ENCODE measurements around the gene TRIP12.
"Not testable (repeated sequence)": the region's sequence is repeated elsewhere in the genome, so short reads cannot be mapped to it uniquely, and the experiment has no call there.

DNA sequence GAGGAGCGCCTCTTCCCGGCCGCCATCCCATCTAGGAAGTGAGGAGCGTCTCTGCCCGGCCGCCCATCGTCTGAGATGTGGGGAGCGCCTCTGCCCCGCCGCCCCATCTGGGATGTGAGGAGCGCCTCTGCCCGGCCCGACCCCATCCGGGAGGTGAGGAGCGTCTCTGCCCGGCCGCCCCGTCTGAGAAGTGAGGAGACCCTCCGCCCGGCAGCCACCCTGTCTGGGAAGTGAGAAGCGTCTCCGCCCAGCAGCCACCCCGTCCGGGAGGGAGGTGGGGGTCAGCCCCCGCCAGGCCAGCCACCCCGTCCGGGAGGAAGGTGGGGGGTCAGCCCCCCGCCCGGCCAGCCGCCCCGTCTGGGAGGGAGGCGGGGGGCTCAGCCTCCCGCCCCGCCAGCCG, 179.1 kb downstream of the TRIP12 start:
- TF ChIP-seq, protein P1, sequence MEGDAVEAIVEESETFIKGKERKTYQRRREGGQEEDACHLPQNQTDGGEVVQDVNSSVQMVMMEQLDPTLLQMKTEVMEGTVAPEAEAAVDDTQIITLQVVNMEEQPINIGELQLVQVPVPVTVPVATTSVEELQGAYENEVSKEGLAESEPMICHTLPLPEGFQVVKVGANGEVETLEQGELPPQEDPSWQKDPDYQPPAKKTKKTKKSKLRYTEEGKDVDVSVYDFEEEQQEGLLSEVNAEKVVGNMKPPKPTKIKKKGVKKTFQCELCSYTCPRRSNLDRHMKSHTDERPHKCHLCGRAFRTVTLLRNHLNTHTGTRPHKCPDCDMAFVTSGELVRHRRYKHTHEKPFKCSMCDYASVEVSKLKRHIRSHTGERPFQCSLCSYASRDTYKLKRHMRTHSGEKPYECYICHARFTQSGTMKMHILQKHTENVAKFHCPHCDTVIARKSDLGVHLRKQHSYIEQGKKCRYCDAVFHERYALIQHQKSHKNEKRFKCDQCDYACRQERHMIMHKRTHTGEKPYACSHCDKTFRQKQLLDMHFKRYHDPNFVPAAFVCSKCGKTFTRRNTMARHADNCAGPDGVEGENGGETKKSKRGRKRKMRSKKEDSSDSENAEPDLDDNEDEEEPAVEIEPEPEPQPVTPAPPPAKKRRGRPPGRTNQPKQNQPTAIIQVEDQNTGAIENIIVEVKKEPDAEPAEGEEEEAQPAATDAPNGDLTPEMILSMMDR (IDR thresholded peaks at IDR 0.05; ENCODE audit: extremely low read depth in 1 of 2, insufficient read depth in 1 of 2, low read depth in 1 of 2, low read length in 2 of 2) = not testable (repeated sequence)
- TF ChIP-seq MYC (IDR thresholded peaks at IDR 0.05; ENCODE audit: low read depth, low read length); POLR2AphosphoS5 (IDR thresholded peaks at IDR 0.05; ENCODE audit: insufficient read depth, low read depth, low read length); POLR2A (IDR thresholded peaks at IDR 0.05; ENCODE audit: low read depth, low read length); EZH2 (IDR thresholded peaks at IDR 0.05; ENCODE audit: borderline replicate concordance, low read depth, low read length, severe bottlenecking); JUN (IDR thresholded peaks at IDR 0.05; ENCODE audit: borderline replicate concordance, insufficient read depth, insufficient read length, low read depth): not testable (repeated sequence)
- TF ChIP-seq, protein P2, sequence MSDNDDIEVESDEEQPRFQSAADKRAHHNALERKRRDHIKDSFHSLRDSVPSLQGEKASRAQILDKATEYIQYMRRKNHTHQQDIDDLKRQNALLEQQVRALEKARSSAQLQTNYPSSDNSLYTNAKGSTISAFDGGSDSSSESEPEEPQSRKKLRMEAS (IDR thresholded peaks at IDR 0.05; ENCODE audit: insufficient read depth, insufficient read length) = not testable (repeated sequence)
